Dermis lymphatic vessel endothelial cell (primary cell): ENCODE results near the gene ZNF674. TPM values are rescaled to one million over a fixed set of nuclear protein-coding genes. Genes with fewer than 3 reads are reported as not detected.

Experiments
- total RNA-seq: library from RNA; depleted of rRNA; stranded (reverse); fragments of >200 nt; gene quantifications from 2 replicates; pipeline ENCODE4 v1.2.1, GENCODE V29; 2014

ZNF674 gene
- total RNA-seq, result 3.6 and 5.8 TPM in 2 replicates

DNA sequence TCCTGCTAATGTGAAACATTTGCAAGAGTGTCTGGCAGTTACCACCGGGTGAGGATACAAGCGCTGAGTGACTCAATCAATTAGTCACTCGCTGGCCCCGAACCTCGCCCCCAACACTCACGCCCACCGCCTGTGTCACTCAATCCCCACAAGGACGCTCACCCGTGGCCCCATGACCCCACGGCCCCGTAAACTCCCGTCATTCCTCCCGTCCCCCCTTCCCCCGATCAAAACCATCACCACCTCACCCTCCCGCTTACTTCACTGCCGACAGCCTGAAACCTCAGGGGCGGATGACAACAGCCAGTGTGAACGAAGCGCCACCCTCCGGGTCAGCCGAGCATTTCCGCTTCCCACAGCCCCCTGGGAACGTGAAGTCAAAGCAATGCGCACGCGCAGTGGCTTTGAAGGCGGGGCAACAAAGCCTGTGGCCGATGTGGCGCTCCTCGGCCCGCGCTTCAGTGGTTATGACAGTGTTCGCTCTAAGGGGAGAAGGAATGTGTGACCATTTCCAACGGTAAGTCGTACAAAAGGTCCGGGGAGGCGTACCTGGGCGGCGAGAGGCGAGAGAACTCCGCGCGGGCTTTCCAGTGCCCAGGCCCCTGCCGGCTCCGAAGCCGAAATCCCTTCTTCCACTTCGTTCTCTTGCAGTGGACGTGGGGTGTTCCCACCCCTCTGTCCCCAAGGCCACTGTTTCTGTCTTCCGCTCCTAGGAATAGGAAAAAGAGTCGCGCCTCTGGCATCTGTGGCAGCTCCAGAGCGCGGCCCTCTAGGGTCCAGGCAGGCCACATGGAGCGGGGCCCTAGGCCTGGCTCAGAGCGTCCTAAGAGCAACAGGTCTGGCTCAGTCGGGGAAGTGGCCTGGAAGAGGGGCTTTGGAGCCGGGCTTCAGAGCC lies at the start of gene ZNF674:
TSS of gene ZNF674 (minus strand) at position 311 of the 895 bp plus-strand sequence. CDS start 3,334 bp downstream, outside the sequence.

DNA sequence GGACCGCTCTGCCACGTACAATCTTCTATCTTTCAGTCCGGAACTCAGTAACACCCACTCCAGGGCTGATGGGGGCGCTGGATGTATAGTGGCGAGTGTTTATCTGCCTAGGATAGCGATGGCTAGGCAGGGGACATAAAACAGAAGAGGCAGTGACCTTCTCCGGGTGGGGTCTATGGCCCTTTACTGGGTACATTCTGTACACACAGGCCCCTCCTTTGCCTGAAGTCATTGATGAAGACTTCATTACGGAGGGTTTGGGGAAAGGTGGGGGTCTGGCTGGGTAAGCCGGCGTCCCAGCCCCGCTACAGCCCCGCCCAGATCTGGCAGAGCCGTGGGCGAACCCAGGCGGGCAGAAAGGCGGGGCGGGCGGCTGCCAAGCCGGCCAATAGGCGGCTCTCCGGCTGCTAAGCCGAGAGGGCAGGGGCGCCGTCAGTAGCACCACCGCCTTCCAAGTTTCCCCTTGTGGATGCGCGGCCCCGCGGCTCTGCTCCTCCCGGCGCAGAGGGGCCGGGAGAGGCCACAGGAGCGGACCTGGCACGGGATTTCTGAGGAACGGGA lies 28.2 kb upstream of the ZNF674 start, which contains the start of gene CHST7:
TSS of gene CHST7 (plus strand) at position 435 of the 561 bp plus-strand sequence. CDS start 167 bp downstream, outside the sequence.

Other genes starting within 250 kb of the ZNF674 start
- gene CHST7, start 28.3 kb upstream of the ZNF674 start, total RNA-seq, result 31.9 and 71.4 TPM in 2 replicates
- gene SLC9A7, start 213.7 kb upstream of the ZNF674 start, total RNA-seq, result 2.4 and 5.2 TPM in 2 replicates